Activated CD8-positive, alpha-beta memory T cell treated with anti-CD3 and anti-CD28 coated beads, Interleukin-2, amount 10 ng/mL, durations not matched to agents 7 days and 5 days (primary cell): ENCODE measurements around the gene GPR35. TPM values are rescaled to one million over a fixed set of nuclear protein-coding genes. Genes with fewer than 3 reads are reported as not detected.
A peak's percentile ranks its signal among the peaks of the same experiment; 100 is the strongest.

Experiments
- ATAC-seq: fragments of 150-1000 bp; cut with Tn5 transposase; one replicate; pipeline ENCODE4 v1.10.0; 2021; ENCODE audit warnings: moderate library complexity
- CTCF ChIA-PET: fragments of 350-600 bp; sonication (Branson Sonifier 250); formaldehyde crosslinking; loops from one replicate; lab custom pipeline; 2021; ENCODE audit warnings: antibody characterized with exemption; lab: Charles Lee
- DNase-seq: peaks from one replicate; pipeline ENCODE4 v3.0.0-alpha.2; 2020
- H3K27ac Mint-ChIP-seq: one replicate; pipeline ENCODE4 v1.8.0; 2021; ENCODE audit warnings: mild to moderate bottlenecking, mixed read lengths
- H3K27me3 Mint-ChIP-seq: one replicate; pipeline ENCODE4 v1.8.0; 2021; ENCODE audit warnings: mixed read lengths
- H3K36me3 Mint-ChIP-seq: one replicate; pipeline ENCODE4 v1.8.0; 2021; ENCODE audit warnings: mild to moderate bottlenecking, mixed read lengths
- H3K4me1 Mint-ChIP-seq: one replicate; pipeline ENCODE4 v1.8.0; 2021; ENCODE audit warnings: mixed read lengths
- H3K4me3 Mint-ChIP-seq: one replicate; pipeline ENCODE4 v1.8.0; 2021; ENCODE audit warnings: mild to moderate bottlenecking, moderate library complexity, mixed read lengths
- H3K9me3 Mint-ChIP-seq: one replicate; pipeline ENCODE4 v1.8.0; 2022; ENCODE audit warnings: low read depth, mixed read lengths
- total RNA-seq, 2 experiments: library from RNA; stranded (reverse); gene quantifications; one replicate each; pipeline ENCODE4 v1.2.3, GENCODE V29; 2021

GPR35 gene
- 10 to 100 TPM; 14.4 to 35.4 TPM for total RNA-seq

- H3K4me3 Mint-ChIP-seq: peak within 1 kb of the TSS; percentile 74
- no peaks in the 10 kb centered on the region for H3K27me3 Mint-ChIP-seq
- no peaks in the 10 kb centered on the region for H3K9me3 Mint-ChIP-seq
- H3K27ac Mint-ChIP-seq: peak within 1 kb of the TSS; percentile 93
- peaks cover 62% of the 10 kb centered on the region for H3K4me1 Mint-ChIP-seq
- ATAC-seq (peak; percentile 66), DNase-seq (peak; percentile 94)
- H3K36me3 Mint-ChIP-seq: peaks cover 16% of the 10 kb centered on the region
- CTCF ChIA-PET: interaction anchor here (1.1 to 7.6 kb wide), 8 partner anchors 12 to 111 kb away, joined by 3 to 62 read pairs (median 6); partner anchors contain the start of gene CAPN10
These were observed at the start of gene GPR35 for GRCh38 chr2:240624950-240625621. Gene GPR35 (plus strand): TSS chr2:240625480. CDS start chr2:240629953, 4,473 bp downstream.

GRCh38 chr2:240576036-240576435, 49.2 kb upstream of the GPR35 start:
- Mint-ChIP-seq H3K4me1 (peaks cover 34% of the 10 kb centered on the region), H3K9me3 (no peaks in the 10 kb centered on the region), H3K27me3 (no peaks in the 10 kb centered on the region), H3K36me3 (peaks cover 14% of the 10 kb centered on the region), H3K4me3 (no peak overlapping the region), H3K27ac (no peak overlapping the region)
- ATAC-seq: no peak
- DNase-seq: no peak
- CTCF ChIA-PET: interaction anchor here (7.6 kb wide), 1 partner anchor 10 kb away, joined by 99 read pairs; the partner anchor contains the start of gene RNPEPL1

- Mint-ChIP-seq H3K4me1 (peaks cover 29% of the 10 kb centered on the region), H3K9me3 (no peaks in the 10 kb centered on the region), H3K27me3 (no peaks in the 10 kb centered on the region), H3K4me3 (no peak overlapping the region), H3K36me3 (peaks cover 14% of the 10 kb centered on the region), H3K27ac (no peak overlapping the region)
- ATAC-seq (no peak), DNase-seq (no peak)
- CTCF ChIA-PET: interaction anchor here (1.4 to 7.6 kb wide), 3 partner anchors 9 to 11 kb away, joined by 3 to 99 read pairs (median 6); partner anchors contain the start of genes CAPN10 and RNPEPL1
These were observed 48.7 kb upstream of the GPR35 start for GRCh38 chr2:240576436-240577205.

- H3K4me3 Mint-ChIP-seq: no peak overlapping the region
- peaks cover 19% of the 10 kb centered on the region for H3K36me3 Mint-ChIP-seq
- H3K27me3 Mint-ChIP-seq: no peaks in the 10 kb centered on the region
- ATAC-seq (no peak), DNase-seq (no peak)
- CTCF ChIA-PET: interaction anchor here (0.8 to 7.6 kb wide), 5 partner anchors 8 to 63 kb away, joined by 3 to 99 read pairs (median 5); partner anchors contain the start of genes CAPN10 and RNPEPL1
- no peaks in the 10 kb centered on the region for H3K9me3 Mint-ChIP-seq
- peaks cover 30% of the 10 kb centered on the region for H3K4me1 Mint-ChIP-seq
- no peak overlapping the region for H3K27ac Mint-ChIP-seq
These were observed 47.8 kb upstream of the GPR35 start for GRCh38 chr2:240577281-240578109.

GRCh38 chr2:240578110-240578450, 47.2 kb upstream of the GPR35 start:
- Mint-ChIP-seq H3K4me1 (peaks cover 33% of the 10 kb centered on the region), H3K4me3 (no peak overlapping the region), H3K27me3 (no peaks in the 10 kb centered on the region), H3K27ac (no peak overlapping the region), H3K36me3 (peaks cover 19% of the 10 kb centered on the region), H3K9me3 (no peaks in the 10 kb centered on the region)
- DNase-seq (no peak), ATAC-seq (no peak)
- CTCF ChIA-PET: interaction anchor here (0.8 to 7.6 kb wide), 5 partner anchors 7 to 64 kb away, joined by 3 to 99 read pairs (median 5); partner anchors contain the start of genes CAPN10 and RNPEPL1

GRCh38 chr2:240578488-240578887, 46.8 kb upstream of the GPR35 start:
- Mint-ChIP-seq H3K4me1 (peaks cover 37% of the 10 kb centered on the region), H3K36me3 (peaks cover 19% of the 10 kb centered on the region), H3K9me3 (no peaks in the 10 kb centered on the region), H3K4me3 (no peak overlapping the region), H3K27me3 (no peaks in the 10 kb centered on the region), H3K27ac (peak overlapping the region; percentile 80)
- ATAC-seq (no peak), DNase-seq (no peak)
- CTCF ChIA-PET: interaction anchor here (0.8 to 7.6 kb wide), 4 partner anchors 9 to 64 kb away, joined by 3 to 99 read pairs (median 6); partner anchors contain the start of genes CAPN10 and RNPEPL1

GRCh38 chr2:240579071-240579762, 46.1 kb upstream of the GPR35 start:
- Mint-ChIP-seq H3K9me3 (no peaks in the 10 kb centered on the region), H3K4me3 (no peak overlapping the region), H3K4me1 (peaks cover 38% of the 10 kb centered on the region), H3K27me3 (no peaks in the 10 kb centered on the region), H3K27ac (peak overlapping the region; percentile 80), H3K36me3 (peaks cover 19% of the 10 kb centered on the region)
- DNase-seq (no peak), ATAC-seq (peak; percentile 45)
- CTCF ChIA-PET: interaction anchor here (1.1 to 7.6 kb wide), 11 partner anchors 9 to 1452 kb away, joined by 3 to 99 read pairs (median 5); partner anchors contain the start of gene RNPEPL1

GRCh38 chr2:240579771-240580614, 45.3 kb upstream of the GPR35 start:
- H3K4me1 Mint-ChIP-seq: peaks cover 46% of the 10 kb centered on the region
- H3K27me3 Mint-ChIP-seq: no peaks in the 10 kb centered on the region
- peak; percentile 90 for DNase-seq
- CTCF ChIA-PET: interaction anchor here (1.1 to 7.6 kb wide), 12 partner anchors 8 to 1451 kb away, joined by 3 to 99 read pairs (median 5); partner anchors contain the start of genes GPR35 and RNPEPL1
- peak overlapping the region; percentile 80 for H3K27ac Mint-ChIP-seq
- ATAC-seq: peak; percentile 88
- H3K9me3 Mint-ChIP-seq: no peaks in the 10 kb centered on the region
- H3K36me3 Mint-ChIP-seq: peaks cover 19% of the 10 kb centered on the region
- H3K4me3 Mint-ChIP-seq: no peak overlapping the region

GRCh38 chr2:240581811-240582210, 43.5 kb upstream of the GPR35 start:
- CTCF ChIA-PET: interaction anchor here (0.7 to 7.6 kb wide), 2 partner anchors 15 to 40 kb away, joined by 4 to 99 read pairs; partner anchors contain the start of gene RNPEPL1

GRCh38 chr2:240582781-240583180, 42.5 kb upstream of the GPR35 start:
- H3K4me3 Mint-ChIP-seq: no peak overlapping the region
- no peaks in the 10 kb centered on the region for H3K27me3 Mint-ChIP-seq
- peaks cover 16% of the 10 kb centered on the region for H3K36me3 Mint-ChIP-seq
- H3K9me3 Mint-ChIP-seq: no peaks in the 10 kb centered on the region
- CTCF ChIA-PET: interaction anchor here (0.8 to 7.6 kb wide), 3 partner anchors 16 to 40 kb away, joined by 3 to 99 read pairs (median 62); partner anchors contain the start of genes GPR35 and RNPEPL1
- H3K27ac Mint-ChIP-seq: no peak overlapping the region
- peaks cover 59% of the 10 kb centered on the region for H3K4me1 Mint-ChIP-seq
- DNase-seq (no peak), ATAC-seq (no peak)

More at GRCh38 chr2:240581811-240582210, 43.5 kb upstream of the GPR35 start:
- ATAC-seq (no peak), DNase-seq (no peak)
- H3K36me3 Mint-ChIP-seq: peaks cover 16% of the 10 kb centered on the region
- no peak overlapping the region for H3K4me3 Mint-ChIP-seq
- no peaks in the 10 kb centered on the region for H3K27me3 Mint-ChIP-seq
- no peaks in the 10 kb centered on the region for H3K9me3 Mint-ChIP-seq
- peaks cover 54% of the 10 kb centered on the region for H3K4me1 Mint-ChIP-seq
- H3K27ac Mint-ChIP-seq: no peak overlapping the region

GRCh38 chr2:240583774-240584173, 41.5 kb upstream of the GPR35 start:
- H3K9me3 Mint-ChIP-seq: no peaks in the 10 kb centered on the region

More at GRCh38 chr2:240583774-240584173, 41.5 kb upstream of the GPR35 start:
- DNase-seq (no peak), ATAC-seq (no peak)
- Mint-ChIP-seq H3K36me3 (peaks cover 14% of the 10 kb centered on the region), H3K27ac (no peak overlapping the region), H3K4me1 (peaks cover 62% of the 10 kb centered on the region), H3K27me3 (no peaks in the 10 kb centered on the region), H3K4me3 (no peak overlapping the region)
- CTCF ChIA-PET: interaction anchor here (0.8 to 7.0 kb wide), 2 partner anchors 27 to 39 kb away, joined by 3 to 62 read pairs; partner anchors contain the start of gene GPR35
